ENCODE results near the gene FAM98C. TPM values are rescaled to one million over a fixed set of nuclear protein-coding genes. Genes with fewer than 3 reads are reported as not detected.
"Not testable (repeated sequence)": the region's sequence is repeated elsewhere in the genome, so short reads cannot be mapped to it uniquely, and the experiment has no call there.

The FAM98C gene
- polyA plus RNA-seq, 1 of the 3 experiments (the other 2 are of a cell fraction), result 26.7 TPM

DNA sequence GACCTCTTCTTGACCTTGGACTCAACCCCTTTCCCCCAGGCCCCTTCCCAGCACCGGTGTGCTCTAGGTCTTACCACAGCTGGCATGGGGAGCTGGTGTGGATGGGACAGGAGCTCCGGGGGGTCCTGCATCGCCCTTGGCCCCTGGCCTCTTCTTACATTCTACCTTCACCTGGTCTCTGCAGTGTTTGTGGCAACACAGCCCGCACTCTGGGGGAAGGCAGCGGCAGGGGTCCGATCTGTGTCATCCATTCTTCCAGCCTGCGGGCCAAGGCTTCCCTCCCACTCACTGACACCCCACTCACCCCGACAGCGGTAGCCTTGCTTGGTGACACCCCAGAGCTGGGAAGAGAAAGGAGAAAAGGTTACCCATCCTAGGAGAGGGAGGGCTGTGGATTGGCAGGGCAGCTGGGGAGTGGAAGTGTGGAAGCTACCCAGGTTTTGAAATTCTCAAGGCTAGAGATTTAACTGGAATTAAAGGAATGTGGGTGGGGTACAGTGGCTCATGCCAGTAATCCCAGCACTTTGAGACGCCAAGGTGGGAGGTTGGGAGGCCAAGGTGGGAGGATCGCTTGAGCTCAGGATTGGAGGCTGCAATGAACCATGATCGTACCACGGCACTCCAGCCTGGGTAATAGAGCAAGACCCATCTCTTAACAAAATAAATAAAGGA, 8.3 kb downstream of the FAM98C start:
- Histone ChIP-seq H3K27ac (ENCODE audit: low read depth in 2 of 2, low read length in 1 of 2) (no peak overlapping the region), H3K27me3 (ENCODE audit: insufficient read depth) (no peaks in the 10 kb centered on the region), H3K9ac (no peak overlapping the region), H3K4me3 (ENCODE audit: low read depth in 2 of 2, low read length in 1 of 2) (no peak overlapping the region), H2AFZ (ENCODE audit: low read depth) (no peak overlapping the region), H3K9me3 (no peaks in the 10 kb centered on the region), H3K79me2 (ENCODE audit: insufficient read depth) (no peaks in the 10 kb centered on the region), H3K9me2 (no peaks in the 10 kb centered on the region), H3F3A (replicated peaks; ENCODE audit: insufficient read depth) (peaks cover 3% of the 10 kb centered on the region), H4K20me1 (ENCODE audit: insufficient read depth) (no peaks in the 10 kb centered on the region), H3K4me1 (ENCODE audit: control insufficient read depth in 1 of 2, insufficient read depth in 2 of 2, low read depth in 1 of 2, low read length in 1 of 2) (no peaks in the 10 kb centered on the region), H3K4me2 (no peak overlapping the region), H3K36me3 (replicated peaks in 1 of 2; ENCODE audit: control insufficient read depth in 1 of 2, insufficient read depth in 2 of 2, low read length in 1 of 2) (no peaks in the 10 kb centered on the region)
- ChIA-PET POLR2A (no interaction called here), CTCF (interaction anchor here (4.0 kb wide), 1 partner anchor 8 kb away, joined by 30 read pairs; the partner anchor contains the start of gene FAM98C)
- no peak for DNase-seq
- 71% methylated on average over 13 of the region's 13 CpGs for WGBS (ENCODE audit: low lambda C conversion rate)
- TF ChIP-seq RCOR1 (IDR thresholded peaks at IDR 0.05; ENCODE audit: low read length) (no peak), JUND (IDR thresholded peaks at IDR 0.05) (no peak), FOSL2 (IDR thresholded peaks at IDR 0.05; ENCODE audit: borderline replicate concordance, low read depth) (no peak), YY1 (IDR thresholded peaks at IDR 0.05; ENCODE audit: low read depth) (no peak), MXI1 (IDR thresholded peaks at IDR 0.05; ENCODE audit: low read depth, low read length) (no peak), GATA2 (CRISPR knock-in tag; IDR thresholded peaks at IDR 0.05) (no peak), TEAD4 (IDR thresholded peaks at IDR 0.05; ENCODE audit: borderline replicate concordance, insufficient read depth) (no peak), NRF1 (IDR thresholded peaks at IDR 0.05; ENCODE audit: low read depth, low read length) (no peak), GABPA (IDR thresholded peaks at IDR 0.05; ENCODE audit: low read depth) (no peak), SMC3 (IDR thresholded peaks at IDR 0.05; ENCODE audit: low read depth, low read length) (no peak), TCF12 (IDR thresholded peaks at IDR 0.05) (no peak), POLR2AphosphoS5 (IDR thresholded peaks at IDR 0.05; ENCODE audit: low read depth, low read length) (no peak)
- TF ChIP-seq, protein P1, sequence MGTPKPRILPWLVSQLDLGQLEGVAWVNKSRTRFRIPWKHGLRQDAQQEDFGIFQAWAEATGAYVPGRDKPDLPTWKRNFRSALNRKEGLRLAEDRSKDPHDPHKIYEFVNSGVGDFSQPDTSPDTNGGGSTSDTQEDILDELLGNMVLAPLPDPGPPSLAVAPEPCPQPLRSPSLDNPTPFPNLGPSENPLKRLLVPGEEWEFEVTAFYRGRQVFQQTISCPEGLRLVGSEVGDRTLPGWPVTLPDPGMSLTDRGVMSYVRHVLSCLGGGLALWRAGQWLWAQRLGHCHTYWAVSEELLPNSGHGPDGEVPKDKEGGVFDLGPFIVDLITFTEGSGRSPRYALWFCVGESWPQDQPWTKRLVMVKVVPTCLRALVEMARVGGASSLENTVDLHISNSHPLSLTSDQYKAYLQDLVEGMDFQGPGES (IDR thresholded peaks at IDR 0.05; ENCODE audit: low read depth, low read length), result no peak
- TF ChIP-seq, protein P2, sequence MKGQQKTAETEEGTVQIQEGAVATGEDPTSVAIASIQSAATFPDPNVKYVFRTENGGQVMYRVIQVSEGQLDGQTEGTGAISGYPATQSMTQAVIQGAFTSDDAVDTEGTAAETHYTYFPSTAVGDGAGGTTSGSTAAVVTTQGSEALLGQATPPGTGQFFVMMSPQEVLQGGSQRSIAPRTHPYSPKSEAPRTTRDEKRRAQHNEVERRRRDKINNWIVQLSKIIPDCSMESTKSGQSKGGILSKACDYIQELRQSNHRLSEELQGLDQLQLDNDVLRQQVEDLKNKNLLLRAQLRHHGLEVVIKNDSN (IDR thresholded peaks at IDR 0.05; ENCODE audit: borderline replicate concordance, low read depth), result no peak

DNA sequence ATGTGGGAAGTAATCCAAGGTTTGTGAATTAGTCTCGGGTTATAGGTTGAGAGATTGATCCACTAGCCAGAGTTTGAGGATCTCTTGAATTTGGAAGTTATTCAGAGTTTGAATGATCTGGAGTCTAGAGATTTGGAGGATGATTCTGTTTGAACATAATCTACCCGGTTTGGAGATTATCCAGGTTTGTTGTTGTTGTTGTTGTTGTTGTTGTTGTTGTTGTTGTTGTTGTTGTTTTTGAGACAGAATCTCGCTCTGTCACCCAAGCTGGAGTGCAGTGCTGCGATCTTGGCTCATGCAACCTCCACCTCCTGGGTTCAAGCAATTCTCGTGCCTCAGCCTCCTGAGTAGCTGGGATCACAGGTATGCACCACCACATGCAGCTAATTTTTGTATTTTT, 9.0 kb downstream of the FAM98C start:
- H3K9me2 ChIP-seq; H2AFZ ChIP-seq (ENCODE audit: low read depth); H3K9me3 ChIP-seq; H3K4me3 ChIP-seq (ENCODE audit: low read depth in 2 of 2, low read length in 1 of 2); H3K27me3 ChIP-seq (ENCODE audit: insufficient read depth); H3K9ac ChIP-seq; POLR2A ChIA-PET; H3K36me3 ChIP-seq (replicated peaks in 1 of 2; ENCODE audit: control insufficient read depth in 1 of 2, insufficient read depth in 2 of 2, low read length in 1 of 2); H3K79me2 ChIP-seq (ENCODE audit: insufficient read depth); H3K4me1 ChIP-seq (ENCODE audit: control insufficient read depth in 1 of 2, insufficient read depth in 2 of 2, low read depth in 1 of 2, low read length in 1 of 2); DNase-seq; H3K27ac ChIP-seq (ENCODE audit: low read depth in 2 of 2, low read length in 1 of 2); H4K20me1 ChIP-seq (ENCODE audit: insufficient read depth); H3F3A ChIP-seq (replicated peaks; ENCODE audit: insufficient read depth); H3K4me2 ChIP-seq: not testable (repeated sequence)
- CTCF ChIA-PET, result interaction anchor here (4.0 kb wide), 1 partner anchor 9 kb away, joined by 30 read pairs; the partner anchor contains the start of gene FAM98C
- 62% methylated on average over 5 of the region's 5 CpGs for WGBS (ENCODE audit: low lambda C conversion rate)
